Mesothelial cell of epicardium (in vitro differentiated cells): ENCODE measurements around the gene TBX18. TPM values are rescaled to one million over a fixed set of nuclear protein-coding genes. Genes with fewer than 3 reads are reported as not detected.

Experiments
- DNase-seq, 2 experiments: peaks; one replicate each; pipeline ENCODE4 v3.0.0; 2021; ENCODE audit warnings: low spot score in 2 of 2; ENCODE audit not compliant: unreplicated experiment in 2 of 2
- H3K27ac Mint-ChIP-seq: 2 replicates; pipeline ENCODE4 v1.8.0; 2021; ENCODE audit warnings: mixed read lengths
- H3K27me3 Mint-ChIP-seq: 2 replicates; pipeline ENCODE4 v1.8.0; 2021; ENCODE audit warnings: low read depth, mixed read lengths
- H3K36me3 Mint-ChIP-seq: 2 replicates; pipeline ENCODE4 v1.8.0; 2021; ENCODE audit warnings: mixed read lengths
- H3K4me1 Mint-ChIP-seq: 2 replicates; pipeline ENCODE4 v1.8.0; 2021; ENCODE audit warnings: mixed read lengths
- H3K4me3 Mint-ChIP-seq: 2 replicates; pipeline ENCODE4 v1.8.0; 2021; ENCODE audit warnings: mild to moderate bottlenecking, moderate library complexity, mixed read lengths
- H3K9me3 Mint-ChIP-seq: 2 replicates; pipeline ENCODE4 v1.8.0; 2021; ENCODE audit warnings: mixed read lengths
- total RNA-seq: library from RNA; stranded (reverse); gene quantifications from 3 replicates; pipeline ENCODE4 v1.2.1, GENCODE V29; 2021
- TF ChIP-seq, protein P1 (sequence below): fragments of 200-600 bp; sonication (generic); IDR thresholded peaks from one replicate; pipeline ENCODE4 v1.5.0; 2021; ENCODE audit warnings: antibody characterized with exemption; ENCODE audit not compliant: unreplicated experiment

The TBX18 gene
- total RNA-seq, 1 donor from 2014 or later = 12.8 TPM

- no peak for DNase-seq
- peaks cover 94% of the 10 kb centered on the region for H3K27me3 Mint-ChIP-seq
- H3K4me3 Mint-ChIP-seq = no peak overlapping the region
- no peaks in the 10 kb centered on the region for H3K36me3 Mint-ChIP-seq
- no peak overlapping the region for H3K27ac Mint-ChIP-seq
- H3K9me3 Mint-ChIP-seq = no peaks in the 10 kb centered on the region
- peaks cover 23% of the 10 kb centered on the region for H3K4me1 Mint-ChIP-seq
- TF ChIP-seq, protein P1, sequence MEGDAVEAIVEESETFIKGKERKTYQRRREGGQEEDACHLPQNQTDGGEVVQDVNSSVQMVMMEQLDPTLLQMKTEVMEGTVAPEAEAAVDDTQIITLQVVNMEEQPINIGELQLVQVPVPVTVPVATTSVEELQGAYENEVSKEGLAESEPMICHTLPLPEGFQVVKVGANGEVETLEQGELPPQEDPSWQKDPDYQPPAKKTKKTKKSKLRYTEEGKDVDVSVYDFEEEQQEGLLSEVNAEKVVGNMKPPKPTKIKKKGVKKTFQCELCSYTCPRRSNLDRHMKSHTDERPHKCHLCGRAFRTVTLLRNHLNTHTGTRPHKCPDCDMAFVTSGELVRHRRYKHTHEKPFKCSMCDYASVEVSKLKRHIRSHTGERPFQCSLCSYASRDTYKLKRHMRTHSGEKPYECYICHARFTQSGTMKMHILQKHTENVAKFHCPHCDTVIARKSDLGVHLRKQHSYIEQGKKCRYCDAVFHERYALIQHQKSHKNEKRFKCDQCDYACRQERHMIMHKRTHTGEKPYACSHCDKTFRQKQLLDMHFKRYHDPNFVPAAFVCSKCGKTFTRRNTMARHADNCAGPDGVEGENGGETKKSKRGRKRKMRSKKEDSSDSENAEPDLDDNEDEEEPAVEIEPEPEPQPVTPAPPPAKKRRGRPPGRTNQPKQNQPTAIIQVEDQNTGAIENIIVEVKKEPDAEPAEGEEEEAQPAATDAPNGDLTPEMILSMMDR = no peak
Observed at GRCh38 chr6:84770521-84770920, 6.1 kb upstream of the TBX18 start.

DNA sequence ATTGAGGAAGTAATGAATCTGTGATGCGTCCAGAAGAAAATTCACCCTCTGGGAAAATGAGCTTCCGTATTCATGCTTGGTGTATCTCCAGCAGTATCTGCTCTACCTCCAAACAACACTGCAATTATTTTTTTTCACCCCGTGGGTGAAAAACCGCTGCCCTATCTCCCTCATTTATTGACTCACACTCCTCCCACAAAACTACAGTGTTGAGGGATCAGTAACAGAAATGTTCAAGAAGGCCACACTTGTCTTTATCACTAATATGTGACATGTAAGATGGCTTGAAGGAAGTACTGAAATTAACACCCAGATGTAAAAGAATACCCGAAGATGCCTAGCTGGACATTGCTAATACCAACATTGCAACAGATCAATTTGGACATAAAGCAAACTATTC, 4.9 kb upstream of the TBX18 start:
- TF ChIP-seq, protein P1 = no peak
- H3K4me3 Mint-ChIP-seq = no peak overlapping the region
- no peak overlapping the region for H3K27ac Mint-ChIP-seq
- H3K27me3 Mint-ChIP-seq = peaks cover 94% of the 10 kb centered on the region
- DNase-seq = no peak
- no peaks in the 10 kb centered on the region for H3K9me3 Mint-ChIP-seq
- no peaks in the 10 kb centered on the region for H3K36me3 Mint-ChIP-seq
- peaks cover 21% of the 10 kb centered on the region for H3K4me1 Mint-ChIP-seq

DNA sequence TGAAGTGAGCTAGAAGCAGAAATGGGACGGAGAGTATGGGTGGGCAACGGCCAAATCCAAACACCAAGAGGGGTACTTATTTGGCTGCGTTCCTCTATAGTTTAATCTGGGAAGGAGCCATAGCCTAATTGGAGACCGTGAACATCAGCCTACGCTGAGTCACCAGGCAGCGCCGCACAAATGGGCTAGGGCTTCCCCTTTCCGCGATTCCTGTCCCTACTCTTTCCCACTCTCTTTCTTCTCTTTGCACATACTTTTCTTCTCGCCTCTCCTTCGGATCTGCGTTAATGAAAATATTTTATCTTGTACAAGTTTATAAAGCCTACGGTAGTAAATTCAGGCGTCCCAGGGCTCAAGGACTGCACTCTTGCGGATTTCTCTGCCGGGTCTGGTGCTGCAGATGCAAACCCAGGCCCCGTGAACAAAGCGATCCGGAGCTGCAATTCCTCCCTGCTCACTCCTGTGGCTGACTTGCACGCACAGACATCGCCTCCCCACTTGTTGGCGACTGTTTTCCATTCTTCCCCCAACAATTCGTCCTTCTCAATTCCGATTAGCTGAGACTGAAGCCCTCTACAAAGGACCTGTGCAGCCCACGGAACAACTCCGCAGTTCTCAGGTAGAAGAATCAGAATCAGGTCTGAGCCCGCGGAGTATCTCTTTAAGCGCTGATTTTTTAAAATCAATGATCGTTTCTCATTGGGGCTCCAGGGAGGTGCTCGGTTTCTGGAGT, 4.2 kb upstream of the TBX18 start:
- TF ChIP-seq, protein P1 = no peak
- Mint-ChIP-seq H3K4me3 (peak overlapping the region; percentile 53), H3K4me1 (peaks cover 20% of the 10 kb centered on the region), H3K27me3 (peaks cover 91% of the 10 kb centered on the region), H3K27ac (no peak overlapping the region), H3K9me3 (no peaks in the 10 kb centered on the region), H3K36me3 (no peaks in the 10 kb centered on the region)
- no peak for DNase-seq

GRCh38 chr6:84767526-84768201, 3.3 kb upstream of the TBX18 start:
- Mint-ChIP-seq H3K4me1 (peaks cover 14% of the 10 kb centered on the region), H3K4me3 (no peak overlapping the region), H3K36me3 (no peaks in the 10 kb centered on the region), H3K9me3 (no peaks in the 10 kb centered on the region), H3K27me3 (peaks cover 91% of the 10 kb centered on the region), H3K27ac (no peak overlapping the region)
- DNase-seq = no peak
- TF ChIP-seq, protein P1 = no peak

- H3K4me1 Mint-ChIP-seq = peaks cover 16% of the 10 kb centered on the region
- no peak overlapping the region for H3K4me3 Mint-ChIP-seq
- TF ChIP-seq, protein P1 = no peak
- no peak overlapping the region for H3K27ac Mint-ChIP-seq
- no peaks in the 10 kb centered on the region for H3K36me3 Mint-ChIP-seq
- DNase-seq = no peak
- peaks cover 91% of the 10 kb centered on the region for H3K27me3 Mint-ChIP-seq
- H3K9me3 Mint-ChIP-seq = no peaks in the 10 kb centered on the region
Observed at GRCh38 chr6:84766799-84767525, 2.6 kb upstream of the TBX18 start.
